Left forelimb (tissue), 1 donor: ENCODE measurements around the gene SETBP1.

Experiments
- DNase-seq: peaks from one replicate; pipeline ENCODE4 v3.0.0-alpha.2; 2018; ENCODE audit warnings: low spot score

SETBP1 gene

GRCh38 chr18:45110577-45111501 is 430.2 kb downstream of the SETBP1 start:
- no peak for DNase-seq

- no peak for DNase-seq
Measured at GRCh38 chr18:45111502-45111848, 430.8 kb downstream of the SETBP1 start.

- DNase-seq, result no peak
Measured at GRCh38 chr18:45112682-45113081, 432.0 kb downstream of the SETBP1 start.

- no peak for DNase-seq
Measured at GRCh38 chr18:45116116-45116515, 435.4 kb downstream of the SETBP1 start.
